ENCODE results near the gene TANGO6.
A peak's percentile ranks its signal among the peaks of the same experiment; 100 is the strongest.

TANGO6 gene

GRCh38 chr16:68972720-68973119 is 129.4 kb downstream of the TANGO6 start:
- peak; percentile 79 to 85 for DNase-seq (ENCODE audit: low read depth in 2 of 2)
- peak; percentile 75 for TF ChIP-seq CTCF (IDR thresholded peaks at IDR 0.05; ENCODE audit: low read depth, low read length)
- H3K4me3 ChIP-seq (replicated peaks in 1 of 2; ENCODE audit: low read depth in 2 of 2, low read length in 2 of 2): no peak overlapping the region

- DNase-seq (ENCODE audit: low read depth in 2 of 2): no peak
- H3K4me3 ChIP-seq (replicated peaks in 1 of 2; ENCODE audit: low read depth in 2 of 2, low read length in 2 of 2): no peak overlapping the region
- no peak for TF ChIP-seq CTCF (IDR thresholded peaks at IDR 0.05; ENCODE audit: low read depth, low read length)
Observed at GRCh38 chr16:68973611-68974120, 130.3 kb downstream of the TANGO6 start.

- H3K4me3 ChIP-seq (replicated peaks in 1 of 2; ENCODE audit: low read depth in 2 of 2, low read length in 2 of 2): no peak overlapping the region
- TF ChIP-seq CTCF (IDR thresholded peaks at IDR 0.05; ENCODE audit: low read depth, low read length): no peak
- DNase-seq (ENCODE audit: low read depth in 2 of 2): no peak
Observed at GRCh38 chr16:68978303-68978954, 135.1 kb downstream of the TANGO6 start.

GRCh38 chr16:68980695-68981315 is 137.5 kb downstream of the TANGO6 start:
- DNase-seq (ENCODE audit: low read depth in 2 of 2): no peak
- H3K4me3 ChIP-seq (replicated peaks in 1 of 2; ENCODE audit: low read depth in 2 of 2, low read length in 2 of 2): no peak overlapping the region
- TF ChIP-seq CTCF (IDR thresholded peaks at IDR 0.05; ENCODE audit: low read depth, low read length): no peak

- no peak for TF ChIP-seq CTCF (IDR thresholded peaks at IDR 0.05; ENCODE audit: low read depth, low read length)
- no peak overlapping the region for H3K4me3 ChIP-seq (replicated peaks in 1 of 2; ENCODE audit: low read depth in 2 of 2, low read length in 2 of 2)
- DNase-seq (ENCODE audit: low read depth in 2 of 2): no peak
Observed at GRCh38 chr16:68981971-68982370, 138.6 kb downstream of the TANGO6 start.

GRCh38 chr16:68984467-68984866 is 141.1 kb downstream of the TANGO6 start:
- no peak for TF ChIP-seq CTCF (IDR thresholded peaks at IDR 0.05; ENCODE audit: low read depth, low read length)
- H3K4me3 ChIP-seq (replicated peaks in 1 of 2; ENCODE audit: low read depth in 2 of 2, low read length in 2 of 2): no peak overlapping the region
- no peak for DNase-seq (ENCODE audit: low read depth in 2 of 2)

Measured in cardiac fibroblast (primary cell).